Activated B cell treated with CpG ODN at 0.5 μM for 24 hours (primary cell): Measurements from ENCODE around the gene CACNB4. TPM values are rescaled to one million over a fixed set of nuclear protein-coding genes. Genes with fewer than 3 reads are reported as not detected.
"Not testable (repeated sequence)": the region's sequence is repeated elsewhere in the genome, so short reads cannot be mapped to it uniquely, and the experiment has no call there.

Experiments
- ATAC-seq: fragments of 200-7000 bp; cut with Tn5 transposase; one replicate; pipeline ENCODE4 v1.10.0; 2021; ENCODE audit warnings: low read depth, mild to moderate bottlenecking, moderate library complexity
- CTCF ChIA-PET: fragments of 350-600 bp; sonication (Branson Sonifier 250); formaldehyde crosslinking; loops from one replicate; lab custom pipeline; 2021; ENCODE audit warnings: antibody characterized with exemption; lab: Charles Lee
- POLR2A ChIA-PET: fragments of 350-600 bp; sonication (Branson Sonifier 250); formaldehyde crosslinking; loops from one replicate; lab custom pipeline; 2021; ENCODE audit warnings: antibody characterized with exemption; lab: Charles Lee
- DNase-seq: peaks from one replicate; pipeline ENCODE4 v3.0.0; 2022
- H3K27ac Mint-ChIP-seq: one replicate; pipeline ENCODE4 v1.8.0; 2020; ENCODE audit warnings: mixed read lengths
- H3K27me3 Mint-ChIP-seq: one replicate; pipeline ENCODE4 v1.8.0; 2021; ENCODE audit warnings: mixed read lengths
- H3K36me3 Mint-ChIP-seq: one replicate; pipeline ENCODE4 v1.8.0; 2021; ENCODE audit warnings: low read depth, mixed read lengths
- H3K4me1 Mint-ChIP-seq: one replicate; pipeline ENCODE4 v1.8.0; 2021; ENCODE audit warnings: mixed read lengths
- H3K4me3 Mint-ChIP-seq: one replicate; pipeline ENCODE4 v1.8.0; 2020; ENCODE audit warnings: mild to moderate bottlenecking, mixed read lengths
- H3K9me3 Mint-ChIP-seq: one replicate; pipeline ENCODE4 v1.8.0; 2020; ENCODE audit warnings: mixed read lengths
- intact Hi-C: fragments of 100-400 bp; cut with micrococcal nuclease; formaldehyde crosslinking; loops from one replicate; pipeline ENCODE4 v1.15.1; 2024
- total RNA-seq: library from RNA; stranded (reverse); gene quantifications from 2 replicates; pipeline ENCODE4 v1.2.3, GENCODE V29; 2022
- TF ChIP-seq, protein P1 (sequence below): fragments of 200-600 bp; IDR thresholded peaks from one replicate; pipeline ENCODE4 v1.8.0; 2022; ENCODE audit warnings: antibody characterized with exemption, mild to moderate bottlenecking

CACNB4 gene
- total RNA-seq, 1 donor from 2014 or later, result 0.86 TPM

DNA sequence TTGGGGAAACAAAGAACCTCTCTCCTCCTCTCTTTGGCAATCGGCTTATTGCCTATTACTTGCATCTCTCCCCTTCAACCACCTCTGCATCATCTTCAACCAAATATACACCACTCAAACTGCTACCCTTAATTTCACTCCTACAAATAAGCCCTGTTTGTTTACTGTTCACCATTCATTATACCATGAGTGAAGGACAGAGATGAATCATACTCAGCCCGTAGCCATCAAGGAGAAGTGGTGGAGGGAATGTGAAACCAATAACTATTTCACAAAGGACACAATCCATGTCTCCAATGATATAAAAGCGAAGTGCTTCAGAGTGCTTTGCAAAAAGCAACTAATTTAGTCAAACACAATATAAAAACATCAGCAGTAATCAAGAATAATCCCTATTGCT is 76.8 kb downstream of the CACNB4 start:
- DNase-seq (no peak), ATAC-seq (no peak)
- TF ChIP-seq, protein P1, sequence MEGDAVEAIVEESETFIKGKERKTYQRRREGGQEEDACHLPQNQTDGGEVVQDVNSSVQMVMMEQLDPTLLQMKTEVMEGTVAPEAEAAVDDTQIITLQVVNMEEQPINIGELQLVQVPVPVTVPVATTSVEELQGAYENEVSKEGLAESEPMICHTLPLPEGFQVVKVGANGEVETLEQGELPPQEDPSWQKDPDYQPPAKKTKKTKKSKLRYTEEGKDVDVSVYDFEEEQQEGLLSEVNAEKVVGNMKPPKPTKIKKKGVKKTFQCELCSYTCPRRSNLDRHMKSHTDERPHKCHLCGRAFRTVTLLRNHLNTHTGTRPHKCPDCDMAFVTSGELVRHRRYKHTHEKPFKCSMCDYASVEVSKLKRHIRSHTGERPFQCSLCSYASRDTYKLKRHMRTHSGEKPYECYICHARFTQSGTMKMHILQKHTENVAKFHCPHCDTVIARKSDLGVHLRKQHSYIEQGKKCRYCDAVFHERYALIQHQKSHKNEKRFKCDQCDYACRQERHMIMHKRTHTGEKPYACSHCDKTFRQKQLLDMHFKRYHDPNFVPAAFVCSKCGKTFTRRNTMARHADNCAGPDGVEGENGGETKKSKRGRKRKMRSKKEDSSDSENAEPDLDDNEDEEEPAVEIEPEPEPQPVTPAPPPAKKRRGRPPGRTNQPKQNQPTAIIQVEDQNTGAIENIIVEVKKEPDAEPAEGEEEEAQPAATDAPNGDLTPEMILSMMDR, result no peak
- POLR2A ChIA-PET, result no interaction called here
- H3K36me3 Mint-ChIP-seq, result no peaks in the 10 kb centered on the region
- intact Hi-C loops, result no loop called here
- no peak overlapping the region for H3K27ac Mint-ChIP-seq
- no peaks in the 10 kb centered on the region for H3K9me3 Mint-ChIP-seq
- H3K4me1 Mint-ChIP-seq, result no peaks in the 10 kb centered on the region
- peaks cover 5% of the 10 kb centered on the region for H3K27me3 Mint-ChIP-seq
- no peak overlapping the region for H3K4me3 Mint-ChIP-seq
- CTCF ChIA-PET, result no interaction called here

DNA sequence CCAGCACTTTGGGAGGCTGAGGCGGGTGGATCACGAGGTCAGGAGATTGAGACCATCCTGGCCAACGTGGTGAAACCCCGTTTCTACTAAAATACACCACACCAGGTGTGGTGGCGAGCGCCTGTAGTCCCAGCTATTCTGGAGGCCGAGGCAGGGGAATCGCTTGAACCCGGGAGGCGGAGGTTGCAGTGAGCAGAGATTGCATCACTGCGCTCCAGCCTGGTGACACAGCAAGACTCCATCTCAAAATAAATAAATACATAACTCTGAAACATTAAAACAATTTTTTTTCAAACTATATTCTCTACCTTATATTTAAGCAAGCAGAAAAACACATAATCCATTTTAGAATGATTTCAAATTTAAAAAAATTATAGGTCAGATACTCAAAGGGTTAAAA is 77.8 kb downstream of the CACNB4 start:
- H3K27me3 Mint-ChIP-seq, CTCF ChIA-PET, H3K4me1 Mint-ChIP-seq, H3K9me3 Mint-ChIP-seq, ATAC-seq, POLR2A ChIA-PET, DNase-seq, H3K36me3 Mint-ChIP-seq, H3K27ac Mint-ChIP-seq, H3K4me3 Mint-ChIP-seq, intact Hi-C loops: not testable (repeated sequence)

DNA sequence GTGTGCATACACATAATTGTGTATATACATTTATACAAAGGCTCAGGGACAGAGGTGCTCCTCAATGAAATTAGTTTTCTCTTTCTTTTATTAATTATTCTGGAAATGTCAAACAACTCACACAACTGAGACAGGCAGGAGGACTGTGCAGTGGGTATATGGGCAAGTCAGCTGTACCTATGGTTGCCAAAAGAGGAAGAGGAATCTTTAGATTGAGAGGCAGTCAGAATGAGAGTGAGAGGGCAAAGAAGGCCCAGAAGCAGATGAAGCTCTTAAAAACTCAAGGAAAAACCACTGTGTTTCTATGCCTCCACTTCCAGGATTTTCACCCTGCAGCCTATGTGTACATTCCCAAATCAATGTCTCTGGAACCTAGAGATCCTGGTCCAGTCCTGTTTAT is 79.1 kb downstream of the CACNB4 start:
- H3K9me3 Mint-ChIP-seq, result no peaks in the 10 kb centered on the region
- TF ChIP-seq, protein P1, result no peak
- no peaks in the 10 kb centered on the region for H3K27me3 Mint-ChIP-seq
- no peak overlapping the region for H3K27ac Mint-ChIP-seq
- intact Hi-C loops, result no loop called here
- no peaks in the 10 kb centered on the region for H3K4me1 Mint-ChIP-seq
- no peak for ATAC-seq
- ChIA-PET POLR2A (no interaction called here), CTCF (no interaction called here)
- no peak overlapping the region for H3K4me3 Mint-ChIP-seq
- no peak for DNase-seq
- no peaks in the 10 kb centered on the region for H3K36me3 Mint-ChIP-seq

DNA sequence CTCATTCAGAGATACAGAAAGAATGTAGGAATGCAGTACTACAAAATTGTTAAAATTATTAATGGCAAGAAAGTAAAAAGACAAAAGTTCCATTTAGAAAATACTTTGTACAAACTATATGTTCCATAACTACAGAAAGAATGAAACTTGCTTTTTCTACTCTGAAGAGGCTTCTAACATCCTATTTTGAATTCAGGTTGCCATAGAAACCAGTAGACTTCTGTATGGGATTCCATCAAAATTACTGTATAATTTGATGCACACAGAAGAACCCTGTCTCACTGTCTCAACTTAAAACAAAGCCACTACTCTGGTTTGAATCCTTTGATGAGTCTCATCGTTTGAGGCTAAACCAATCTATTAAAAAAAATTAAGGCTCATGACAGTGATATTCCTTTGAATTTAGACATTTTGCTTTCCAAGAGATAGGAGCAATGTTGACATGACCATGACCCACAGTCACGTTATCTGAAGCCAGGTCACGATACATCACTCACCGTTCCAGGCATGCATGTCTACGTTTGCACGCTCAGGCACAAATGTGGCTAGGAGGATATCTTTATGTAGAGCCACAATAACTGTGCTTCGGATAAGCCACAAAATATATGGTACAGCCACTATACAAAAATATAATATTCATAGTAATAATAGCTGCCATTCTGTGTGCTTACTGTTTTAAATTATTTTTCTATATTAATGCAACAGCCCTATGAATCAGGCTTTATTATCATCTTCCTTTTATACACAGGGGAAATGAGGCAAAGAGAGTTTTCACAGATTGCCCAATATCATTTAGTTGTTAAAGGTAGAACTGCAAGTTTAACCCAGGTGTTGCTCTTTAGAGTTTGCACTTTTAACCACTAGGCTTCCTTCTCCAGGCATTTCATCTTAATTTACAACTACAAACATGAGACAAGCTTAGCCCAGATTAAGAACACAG is 82.4 kb downstream of the CACNB4 start:
- peaks cover 5% of the 10 kb centered on the region for H3K27me3 Mint-ChIP-seq
- no peak for DNase-seq
- no peak overlapping the region for H3K4me3 Mint-ChIP-seq
- H3K27ac Mint-ChIP-seq, result no peak overlapping the region
- H3K36me3 Mint-ChIP-seq, result no peaks in the 10 kb centered on the region
- ChIA-PET POLR2A (no interaction called here), CTCF (interaction anchor here (1.8 kb wide), 1 partner anchor 8 kb away, joined by 6 read pairs; no protein-coding TSS in a partner anchor)
- TF ChIP-seq, protein P1, result no peak
- ATAC-seq, result no peak
- H3K4me1 Mint-ChIP-seq, result no peaks in the 10 kb centered on the region
- intact Hi-C loops, result no loop called here
- H3K9me3 Mint-ChIP-seq, result no peaks in the 10 kb centered on the region

DNA sequence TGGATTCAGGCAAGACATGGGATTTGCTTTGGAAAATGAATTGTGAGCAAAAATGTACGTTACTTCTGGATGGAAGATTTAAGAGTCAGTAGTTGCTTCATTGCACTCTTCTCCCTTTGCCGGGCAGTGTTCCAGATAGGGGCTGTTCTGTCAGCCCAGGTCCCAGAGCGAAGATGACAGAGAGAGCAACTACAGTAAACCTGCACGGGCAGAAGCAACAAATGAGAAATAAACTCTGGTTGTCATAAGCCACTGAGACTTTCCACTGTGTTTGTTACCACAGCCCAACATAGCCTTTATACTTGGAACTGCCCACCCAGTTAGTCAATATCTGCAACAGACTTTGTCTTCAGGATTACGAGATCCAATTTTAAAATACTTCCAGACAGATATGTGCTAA is 83.3 kb downstream of the CACNB4 start:
- TF ChIP-seq, protein P1, result no peak
- CTCF ChIA-PET, result interaction anchor here (1.8 to 3.4 kb wide), 2 partner anchors 9 to 10 kb away, joined by 6 to 17 read pairs; no protein-coding TSS in a partner anchor
- POLR2A ChIA-PET, result no interaction called here
- Mint-ChIP-seq H3K27me3 (peaks cover 7% of the 10 kb centered on the region), H3K4me1 (no peaks in the 10 kb centered on the region), H3K9me3 (no peaks in the 10 kb centered on the region), H3K36me3 (no peaks in the 10 kb centered on the region), H3K4me3 (no peak overlapping the region), H3K27ac (no peak overlapping the region)
- intact Hi-C loops, result no loop called here
- ATAC-seq (no peak), DNase-seq (no peak)
